Hepatocyte (in vitro differentiated cells): ENCODE data around the gene AXIN2. TPM values are rescaled to one million over a fixed set of nuclear protein-coding genes. Genes with fewer than 3 reads are reported as not detected.
"Not testable (repeated sequence)": the region's sequence is repeated elsewhere in the genome, so short reads cannot be mapped to it uniquely, and the experiment has no call there.

Experiments
- DNase-seq: peaks from one replicate; pipeline ENCODE4 v3.0.0-alpha.2; 2016; ENCODE audit warnings: low spot score
- H2AFZ ChIP-seq: fragments of 200-600 bp; sonication (generic); 2 replicates; pipeline ENCODE4 v1.6.0; 2016; ENCODE audit warnings: antibody characterized with exemption, mild to moderate bottlenecking
- H3K27ac ChIP-seq: fragments of 200-600 bp; sonication (generic); 2 replicates; pipeline ENCODE4 v1.5.1; 2016; ENCODE audit warnings: mild to moderate bottlenecking
- H3K27me3 ChIP-seq: fragments of 200-600 bp; sonication (generic); 2 replicates; pipeline ENCODE4 v1.6.1; 2016
- H3K36me3 ChIP-seq: fragments of 200-600 bp; sonication (generic); replicated peaks from 2 replicates; pipeline ENCODE4 v1.5.1; 2016; ENCODE audit warnings: low read depth; ENCODE audit not compliant: insufficient read depth
- H3K4me1 ChIP-seq: fragments of 200-600 bp; sonication (generic); 2 replicates; pipeline ENCODE4 v1.5.1; 2016; ENCODE audit warnings: mild to moderate bottlenecking, moderate library complexity; ENCODE audit not compliant: insufficient read depth
- H3K4me2 ChIP-seq: fragments of 200-600 bp; sonication (generic); 2 replicates; pipeline ENCODE4 v1.6.0; 2016
- H3K4me3 ChIP-seq: fragments of 200-600 bp; sonication (generic); 2 replicates; pipeline ENCODE4 v1.5.1; 2016; ENCODE audit warnings: mild to moderate bottlenecking
- H3K79me2 ChIP-seq: fragments of 200-600 bp; sonication (generic); 2 replicates; pipeline ENCODE4 v1.6.0; 2017; ENCODE audit warnings: mild to moderate bottlenecking
- H3K9me2 ChIP-seq: fragments of 200-600 bp; sonication (generic); replicated peaks from 2 replicates; pipeline ENCODE4 v1.6.0; 2017; ENCODE audit warnings: mild to moderate bottlenecking; ENCODE audit not compliant: insufficient read depth
- H3K9me3 ChIP-seq: fragments of 200-600 bp; sonication (generic); 2 replicates; pipeline ENCODE4 v1.5.1; 2016; ENCODE audit warnings: low read depth, mild to moderate bottlenecking
- H4K20me1 ChIP-seq: fragments of 200-600 bp; sonication (generic); 2 replicates; pipeline ENCODE4 v1.6.0; 2016; ENCODE audit warnings: mild to moderate bottlenecking; ENCODE audit not compliant: insufficient read depth, poor library complexity, severe bottlenecking
- EZH2 ChIP-seq: fragments of 200-600 bp; sonication (generic); IDR thresholded peaks from 2 replicates; pipeline ENCODE4 v1.6.1; 2016; ENCODE audit warnings: antibody characterized with exemption, mild to moderate bottlenecking, borderline replicate concordance
- EZH2phosphoT487 ChIP-seq: fragments of 200-600 bp; sonication (generic); IDR thresholded peaks from one replicate; pipeline ENCODE4 v1.6.1; 2018; ENCODE audit warnings: antibody characterized with exemption, mild to moderate bottlenecking, low read depth, moderate library complexity; ENCODE audit not compliant: unreplicated experiment, severe bottlenecking
- WGBS: methylation state at CpG from one replicate; pipeline ENCODE4 v1.1.6; 2016; ENCODE audit warnings: low lambda C conversion rate; ENCODE audit errors: missing lambda C conversion rate; 5-methylcytosine and 5-hydroxymethylcytosine counted together
- polyA plus RNA-seq: library from polyadenylated mRNA; unstranded; fragments of >200 nt; fragmentation: Nextera tagmentation; extraction: Ambion mirVana; gene quantifications from 2 replicates; pipeline ENCODE4 v1.2.1, GENCODE V29; 2016
- total RNA-seq: library from RNA; depleted of rRNA; stranded (reverse); fragments of >200 nt; gene quantifications from 2 replicates; pipeline ENCODE4 v1.2.3, GENCODE V29; 2014
- TF ChIP-seq, protein P1 (sequence below): fragments of 200-600 bp; sonication (generic); IDR thresholded peaks from 2 replicates; pipeline ENCODE4 v1.5.1; 2016; ENCODE audit warnings: antibody characterized with exemption, mild to moderate bottlenecking; ENCODE audit not compliant: poor library complexity

AXIN2 gene
- total and polyA plus RNA-seq, 2 experiments from 2014 or later: 15.4 to 22.3 TPM

DNA sequence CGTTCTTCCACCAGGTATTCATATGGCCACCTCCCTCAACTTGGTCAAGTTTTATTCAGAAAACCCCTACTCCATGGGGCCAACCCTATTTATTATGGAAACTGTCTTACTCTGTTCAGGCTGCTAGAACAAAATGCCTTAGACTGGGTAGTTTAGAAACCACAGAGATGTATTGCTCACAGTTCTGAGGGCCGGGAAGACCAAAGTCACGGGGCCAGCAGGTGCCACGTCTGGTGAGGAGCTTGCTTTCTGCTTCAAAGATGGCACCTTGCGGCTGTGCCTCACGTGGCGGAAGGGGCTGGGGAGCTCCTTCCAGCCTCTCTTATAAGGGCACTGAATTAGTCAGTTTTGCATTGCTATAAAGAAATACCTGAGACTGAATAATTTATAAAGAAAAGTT, 74.3 kb downstream of the AXIN2 start:
- no peaks in the 10 kb centered on the region for H3K27me3 ChIP-seq
- no peak overlapping the region for H3K4me3 ChIP-seq
- no peaks in the 10 kb centered on the region for H4K20me1 ChIP-seq
- H3K9me2 ChIP-seq: no peaks in the 10 kb centered on the region
- no peaks in the 10 kb centered on the region for H3K4me1 ChIP-seq
- WGBS: 90% methylated on average over 7 of the region's 7 CpGs
- H3K9me3 ChIP-seq: no peaks in the 10 kb centered on the region
- H3K36me3 ChIP-seq: no peaks in the 10 kb centered on the region
- no peak overlapping the region for H2AFZ ChIP-seq
- H3K4me2 ChIP-seq: no peak overlapping the region
- no peaks in the 10 kb centered on the region for H3K79me2 ChIP-seq
- H3K27ac ChIP-seq: no peak overlapping the region
- DNase-seq: no peak
- TF ChIP-seq EZH2phosphoT487: no peak
- TF ChIP-seq, protein P1, sequence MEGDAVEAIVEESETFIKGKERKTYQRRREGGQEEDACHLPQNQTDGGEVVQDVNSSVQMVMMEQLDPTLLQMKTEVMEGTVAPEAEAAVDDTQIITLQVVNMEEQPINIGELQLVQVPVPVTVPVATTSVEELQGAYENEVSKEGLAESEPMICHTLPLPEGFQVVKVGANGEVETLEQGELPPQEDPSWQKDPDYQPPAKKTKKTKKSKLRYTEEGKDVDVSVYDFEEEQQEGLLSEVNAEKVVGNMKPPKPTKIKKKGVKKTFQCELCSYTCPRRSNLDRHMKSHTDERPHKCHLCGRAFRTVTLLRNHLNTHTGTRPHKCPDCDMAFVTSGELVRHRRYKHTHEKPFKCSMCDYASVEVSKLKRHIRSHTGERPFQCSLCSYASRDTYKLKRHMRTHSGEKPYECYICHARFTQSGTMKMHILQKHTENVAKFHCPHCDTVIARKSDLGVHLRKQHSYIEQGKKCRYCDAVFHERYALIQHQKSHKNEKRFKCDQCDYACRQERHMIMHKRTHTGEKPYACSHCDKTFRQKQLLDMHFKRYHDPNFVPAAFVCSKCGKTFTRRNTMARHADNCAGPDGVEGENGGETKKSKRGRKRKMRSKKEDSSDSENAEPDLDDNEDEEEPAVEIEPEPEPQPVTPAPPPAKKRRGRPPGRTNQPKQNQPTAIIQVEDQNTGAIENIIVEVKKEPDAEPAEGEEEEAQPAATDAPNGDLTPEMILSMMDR: no peak
- TF ChIP-seq EZH2: no peak

DNA sequence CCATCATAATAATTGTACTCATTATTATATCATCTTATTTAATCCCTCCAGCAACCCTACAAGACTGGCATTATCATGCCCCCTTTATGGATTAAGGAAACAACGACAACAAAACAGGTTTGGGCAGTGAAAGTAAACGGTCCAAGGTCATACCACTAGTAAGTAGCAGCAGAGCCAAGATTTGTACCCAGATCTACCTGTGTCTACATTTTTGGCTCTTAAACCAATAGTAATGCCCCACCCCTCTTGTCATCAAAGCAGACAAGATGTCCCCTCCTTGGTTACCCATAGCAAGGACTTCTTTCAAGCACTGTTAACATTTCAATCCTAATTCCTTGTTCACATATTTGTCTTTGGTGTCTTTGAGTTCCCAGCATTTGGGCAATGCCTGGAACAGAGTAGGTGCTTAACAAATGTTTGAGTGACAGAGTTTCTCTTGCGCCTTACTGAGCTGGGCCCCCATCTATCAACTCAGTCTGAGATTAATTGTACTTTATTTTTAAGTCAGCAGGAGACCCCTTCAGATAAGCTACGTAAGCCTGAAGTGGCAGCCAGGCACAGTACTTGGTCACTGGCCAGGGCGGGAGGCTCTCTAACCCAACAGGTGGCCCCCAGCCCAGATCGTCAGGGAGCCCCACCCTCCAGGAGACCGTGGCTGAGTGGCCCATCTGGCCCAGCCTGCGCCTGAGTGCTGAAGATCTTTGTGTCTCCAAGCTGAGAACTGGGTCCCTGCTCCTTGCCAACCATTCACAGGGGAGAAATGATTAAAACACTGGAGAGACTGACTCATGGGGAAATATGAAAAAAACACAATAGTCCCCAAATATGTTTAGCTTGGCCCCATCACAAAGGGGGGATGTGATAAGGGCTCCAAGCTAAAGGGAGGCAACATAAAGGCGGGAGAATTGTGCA, 75.8 kb downstream of the AXIN2 start:
- Histone ChIP-seq H3K79me2 (no peaks in the 10 kb centered on the region), H3K36me3 (no peaks in the 10 kb centered on the region), H4K20me1 (no peaks in the 10 kb centered on the region), H2AFZ (no peak overlapping the region), H3K4me3 (no peak overlapping the region), H3K27me3 (no peaks in the 10 kb centered on the region), H3K4me2 (no peak overlapping the region), H3K9me2 (no peaks in the 10 kb centered on the region), H3K9me3 (no peaks in the 10 kb centered on the region), H3K4me1 (no peaks in the 10 kb centered on the region), H3K27ac (no peak overlapping the region)
- 68% methylated on average over 9 of the region's 9 CpGs for WGBS
- no peak for DNase-seq
- TF ChIP-seq EZH2: no peak

DNA sequence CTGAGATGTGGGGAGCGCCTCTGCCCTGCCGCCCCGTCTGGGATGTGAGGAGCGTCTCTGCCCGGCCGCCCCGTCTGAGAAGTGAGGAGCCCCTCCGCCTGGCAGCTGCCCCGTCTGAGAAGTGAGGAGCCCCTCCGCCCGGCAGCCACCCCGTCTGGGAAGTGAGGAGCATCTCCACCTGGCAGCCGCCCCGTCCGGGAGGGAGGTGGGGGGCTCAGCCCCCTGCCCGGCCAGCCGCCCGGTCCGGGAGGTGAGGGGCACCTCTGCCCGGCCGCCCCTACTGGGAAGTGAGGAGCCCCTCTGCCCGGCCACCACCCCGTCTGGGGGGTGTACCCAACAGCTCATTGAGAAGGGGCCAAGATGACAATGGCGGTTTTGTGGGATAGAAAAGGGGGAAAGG, 77.0 kb downstream of the AXIN2 start:
- WGBS: 92% methylated on average over 3 of the region's 24 CpGs
- H3K27me3 ChIP-seq, H3K79me2 ChIP-seq, H3K36me3 ChIP-seq, H4K20me1 ChIP-seq, DNase-seq, H3K4me3 ChIP-seq, H3K9me3 ChIP-seq, H3K4me2 ChIP-seq, H3K27ac ChIP-seq, H3K9me2 ChIP-seq, H3K4me1 ChIP-seq, H2AFZ ChIP-seq: not testable (repeated sequence)

DNA sequence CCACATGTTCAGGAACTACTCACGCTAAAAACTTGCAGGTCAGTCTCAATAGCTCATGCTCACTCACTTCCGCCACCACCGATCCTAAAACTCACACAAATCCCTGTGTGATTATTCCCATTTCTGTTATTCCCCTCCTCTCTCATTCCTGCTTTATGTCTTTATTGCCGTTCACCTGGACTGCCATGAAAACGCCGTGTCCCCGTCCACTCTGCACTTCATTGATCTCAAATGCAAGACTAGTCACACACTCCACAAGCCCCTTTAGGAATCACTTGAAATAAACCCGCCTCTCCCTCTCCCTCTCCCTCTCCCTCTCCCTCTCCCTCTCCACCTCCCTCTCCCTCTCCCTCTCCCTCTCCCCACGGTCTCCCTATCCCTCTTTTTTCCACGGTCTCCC, 78.0 kb downstream of the AXIN2 start:
- Histone ChIP-seq H3K79me2 (no peaks in the 10 kb centered on the region), H3K4me2 (no peak overlapping the region), H3K4me3 (no peak overlapping the region), H2AFZ (no peak overlapping the region), H3K27ac (no peak overlapping the region), H3K9me3 (no peaks in the 10 kb centered on the region), H3K36me3 (no peaks in the 10 kb centered on the region), H3K27me3 (no peaks in the 10 kb centered on the region), H3K9me2 (no peaks in the 10 kb centered on the region), H3K4me1 (no peaks in the 10 kb centered on the region), H4K20me1 (no peaks in the 10 kb centered on the region)
- no peak for TF ChIP-seq EZH2phosphoT487
- TF ChIP-seq EZH2: no peak
- TF ChIP-seq, protein P1: no peak
- WGBS: 97% methylated on average over 8 of the region's 10 CpGs
- DNase-seq: no peak
